NCI-H128 (cell line): ENCODE measurements around the gene ZWILCH.
"Not testable (repeated sequence)": the region's sequence is repeated elsewhere in the genome, so short reads cannot be mapped to it uniquely, and the experiment has no call there.

ENCODE experiments used
- DNase-seq: peaks from one replicate; lab custom pipeline; 2025; ENCODE audit not compliant: unreplicated experiment; lab: John Stamatoyannopoulos, UW

The ZWILCH gene

GRCh38 chr15:66486887-66487286 lies 18.2 kb upstream of the ZWILCH start:
- DNase-seq, result no peak

DNA sequence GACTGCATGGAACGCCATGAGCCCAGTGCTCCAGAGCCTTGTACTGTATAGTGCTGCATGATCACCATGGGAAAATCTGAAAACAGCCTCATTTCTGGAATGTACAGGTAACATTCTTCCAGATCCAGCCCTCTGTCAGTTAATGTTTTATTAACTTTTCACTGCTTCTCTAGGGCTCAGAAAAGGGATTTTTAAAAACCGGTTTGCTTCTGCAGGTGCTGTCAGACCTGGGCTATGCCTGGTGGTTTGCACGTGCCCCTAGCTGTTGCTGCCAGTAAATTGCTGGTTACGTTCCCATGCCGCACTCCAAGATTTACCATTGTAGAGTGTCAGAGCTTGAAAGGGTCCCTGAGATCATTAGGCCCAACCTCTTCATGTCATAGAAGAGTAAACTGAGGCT lies 16.6 kb upstream of the ZWILCH start:
- DNase-seq, result no peak

DNA sequence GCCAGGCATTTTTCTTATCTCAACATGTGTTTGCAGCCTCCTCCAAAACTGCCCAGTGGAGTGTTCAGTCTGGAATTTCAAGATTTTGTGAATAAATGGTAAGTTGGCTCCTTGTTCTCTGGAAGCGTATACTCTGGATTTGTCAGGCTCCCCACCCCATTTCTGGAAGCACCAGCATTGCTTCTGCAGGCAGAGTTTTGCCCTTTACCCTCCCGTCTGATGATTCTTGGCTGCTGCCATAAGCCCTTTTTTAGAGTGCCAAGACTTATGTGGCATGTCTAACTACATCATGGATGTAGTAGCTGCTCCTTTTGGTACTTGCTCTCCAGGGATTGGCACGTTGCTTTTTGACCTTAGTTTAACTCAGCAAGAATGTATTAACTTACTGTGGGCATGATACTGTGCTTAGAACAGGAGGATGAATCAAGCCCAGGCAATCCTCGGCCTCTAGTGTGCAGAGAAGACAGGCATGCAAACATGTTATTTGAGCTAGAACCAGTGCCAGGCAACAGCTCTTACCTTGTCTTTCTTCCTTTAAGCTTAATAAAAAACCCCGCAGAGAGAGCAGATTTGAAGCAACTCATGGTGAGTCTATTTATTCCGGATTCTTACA lies 15.8 kb upstream of the ZWILCH start:
- no peak for DNase-seq

- no peak for DNase-seq
These were observed 13.3 kb upstream of the ZWILCH start for GRCh38 chr15:66491846-66492245.

GRCh38 chr15:66494262-66494661 lies 10.9 kb upstream of the ZWILCH start:
- no peak for DNase-seq

- no peak for DNase-seq
These were observed 8.1 kb upstream of the ZWILCH start for GRCh38 chr15:66496951-66497501.

- peak; percentile 84 for DNase-seq
These were observed 7.3 kb upstream of the ZWILCH start, which contains the start of gene SNAPC5 for GRCh38 chr15:66497502-66498455. Gene SNAPC5, minus strand, starts transcription at chr15:66497762. Its CDS starts 31 bp downstream, at chr15:66497731.

- no peak for DNase-seq
These were observed 6.4 kb upstream of the ZWILCH start for GRCh38 chr15:66498501-66499386.

- DNase-seq, result not testable (repeated sequence)
These were observed 4.8 kb upstream of the ZWILCH start for GRCh38 chr15:66500346-66500745.

DNA sequence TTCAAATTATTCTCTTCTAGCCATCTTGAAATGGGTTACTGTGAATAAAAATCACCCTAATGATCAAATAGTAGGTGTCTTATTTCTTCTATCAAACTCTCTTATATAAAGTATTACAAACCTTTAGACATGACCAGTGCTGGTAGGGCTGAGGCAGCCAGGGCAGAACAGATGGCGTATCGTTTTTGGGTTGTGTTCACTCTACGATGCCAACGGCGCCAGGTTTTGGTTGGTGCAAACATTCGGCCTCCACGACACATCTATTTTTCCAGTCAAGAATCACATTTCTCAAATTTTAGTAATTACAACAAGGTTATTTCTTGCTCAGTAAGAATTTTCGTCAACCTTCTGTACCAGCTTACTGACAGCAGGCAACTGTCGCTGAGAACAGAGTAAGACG lies 2.6 kb upstream of the ZWILCH start:
- no peak for DNase-seq

DNA sequence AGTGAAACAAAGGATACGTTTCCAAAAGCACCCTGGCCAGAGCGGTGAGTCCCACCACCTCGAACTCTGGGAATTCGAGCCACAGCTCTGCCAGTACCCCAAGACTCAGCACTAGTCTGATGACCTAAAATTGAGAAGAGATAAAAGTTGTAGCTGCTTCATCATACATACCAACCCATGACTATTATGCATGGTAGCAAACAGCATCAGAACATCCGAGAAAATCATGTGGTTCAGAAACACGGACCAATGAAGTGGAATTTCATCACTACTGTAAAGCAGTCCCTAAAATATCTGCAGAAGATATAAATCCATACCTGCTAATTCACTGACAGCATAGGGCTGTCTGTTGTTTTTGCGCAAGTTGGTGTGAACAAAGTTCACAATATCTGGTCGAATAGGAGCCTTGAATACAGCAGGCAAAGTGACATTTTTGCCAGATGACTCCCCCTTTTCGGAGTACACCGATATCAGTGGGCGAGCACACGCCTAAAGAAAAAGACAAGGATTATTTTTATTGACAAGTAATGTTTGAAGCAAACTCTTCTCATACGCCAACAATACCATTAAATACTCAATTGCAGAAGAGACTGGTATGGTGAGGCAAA lies 2.0 kb upstream of the ZWILCH start:
- DNase-seq, result not testable (repeated sequence)

DNA sequence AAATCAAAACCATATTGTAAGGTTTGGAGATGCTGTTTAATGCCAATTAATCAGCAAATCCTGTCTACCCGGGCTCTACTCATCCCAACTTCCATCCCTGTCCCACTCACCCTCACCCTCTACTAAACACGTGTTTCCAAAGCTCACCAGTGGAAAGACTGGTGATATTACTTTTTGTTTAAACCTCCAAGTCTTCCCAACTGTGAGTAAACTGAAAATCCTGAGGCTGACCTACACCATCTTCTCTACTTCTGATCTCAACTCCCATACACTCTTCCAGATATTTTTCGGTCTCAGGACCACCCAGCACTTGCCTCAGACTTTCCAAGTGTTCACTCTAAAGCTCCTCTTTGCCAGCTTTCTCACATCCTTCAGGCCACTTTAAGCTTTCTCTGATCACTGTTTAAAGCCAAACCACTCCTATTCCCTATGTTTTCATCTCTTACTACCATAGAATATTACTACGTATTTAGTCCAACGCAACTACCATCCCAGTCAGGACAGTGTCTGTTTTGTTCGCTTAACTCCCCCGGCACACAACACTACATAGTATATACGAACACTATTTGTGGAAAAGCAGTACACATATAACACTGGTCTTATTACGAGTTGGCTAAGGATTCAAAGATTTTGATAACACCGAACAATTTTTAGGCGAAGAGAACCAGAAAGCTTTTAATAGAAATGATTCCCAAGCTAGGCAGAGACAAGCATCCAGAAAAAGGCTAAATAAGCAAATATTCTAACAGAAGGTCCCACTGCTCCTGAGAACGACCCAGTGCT lies 1.2 kb upstream of the ZWILCH start:
- DNase-seq, result no peak

- no peak for DNase-seq
These were observed 295 bp downstream of the ZWILCH start for GRCh38 chr15:66505430-66505811.

DNA sequence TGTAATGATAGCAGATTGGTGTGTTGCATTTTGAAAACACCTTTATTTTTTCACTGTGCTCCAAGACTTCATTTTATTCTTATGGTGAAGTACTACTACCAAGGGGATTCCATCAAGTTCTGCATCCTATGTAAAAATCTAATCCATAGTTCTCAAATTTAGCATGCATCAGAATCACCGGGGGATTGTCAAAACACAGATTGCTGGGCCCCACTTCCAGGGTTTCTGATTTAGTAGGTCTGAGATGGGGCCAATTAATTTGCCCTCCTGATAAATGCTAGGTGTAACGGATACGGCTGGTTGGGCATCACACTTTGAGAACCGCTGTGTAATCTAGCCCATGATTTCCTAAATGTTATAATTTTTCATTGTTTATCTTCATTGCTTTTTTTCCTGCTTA lies 692 bp downstream of the ZWILCH start:
- no peak for DNase-seq

DNA sequence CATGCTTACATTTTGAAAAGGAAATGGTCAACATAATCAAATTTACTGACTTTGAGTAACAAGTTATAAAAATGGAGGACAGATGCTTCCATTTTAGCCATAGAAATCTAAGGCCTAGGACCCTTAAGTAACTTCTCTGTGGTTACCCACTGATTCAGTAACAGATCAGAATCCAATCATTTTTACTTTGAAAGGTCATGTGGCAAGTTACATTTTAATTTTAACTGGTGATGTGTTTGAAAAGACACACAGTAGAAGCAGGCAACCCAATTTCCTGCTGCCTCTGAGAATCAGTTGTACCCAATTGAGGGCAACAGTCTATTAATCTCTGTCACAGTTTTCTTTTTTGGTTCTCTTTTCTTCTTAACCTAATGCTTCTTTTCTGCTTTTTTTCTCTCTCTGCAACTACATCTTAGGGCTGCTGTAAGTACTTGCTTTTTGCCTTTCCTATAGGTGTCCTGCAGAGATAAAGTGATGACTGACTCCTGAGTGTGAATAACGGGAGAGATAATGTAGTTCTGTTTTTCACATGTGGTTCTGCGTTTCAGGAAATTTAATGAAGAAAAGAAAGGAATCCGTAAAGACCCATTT lies 3.3 kb downstream of the ZWILCH start:
- no peak for DNase-seq

DNA sequence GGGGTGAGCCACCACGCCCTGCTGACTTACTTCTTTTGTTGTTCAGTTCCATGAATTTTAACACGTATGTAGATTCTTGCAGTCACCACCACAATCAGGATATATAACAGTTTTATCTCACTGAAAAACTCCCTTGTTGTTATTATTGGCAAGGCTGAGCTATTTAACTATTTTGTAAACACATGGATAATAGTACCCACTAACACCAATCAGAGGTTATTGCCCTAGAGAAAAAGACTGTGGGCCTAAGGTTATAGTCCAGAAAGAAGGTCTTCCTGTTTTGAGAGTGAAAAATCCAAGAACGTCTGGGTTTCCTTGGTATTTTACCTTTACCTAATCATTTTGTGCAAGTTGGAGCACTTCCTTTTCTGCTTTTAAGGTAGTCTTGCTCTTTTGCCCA lies 9.5 kb downstream of the ZWILCH start:
- no peak for DNase-seq

DNA sequence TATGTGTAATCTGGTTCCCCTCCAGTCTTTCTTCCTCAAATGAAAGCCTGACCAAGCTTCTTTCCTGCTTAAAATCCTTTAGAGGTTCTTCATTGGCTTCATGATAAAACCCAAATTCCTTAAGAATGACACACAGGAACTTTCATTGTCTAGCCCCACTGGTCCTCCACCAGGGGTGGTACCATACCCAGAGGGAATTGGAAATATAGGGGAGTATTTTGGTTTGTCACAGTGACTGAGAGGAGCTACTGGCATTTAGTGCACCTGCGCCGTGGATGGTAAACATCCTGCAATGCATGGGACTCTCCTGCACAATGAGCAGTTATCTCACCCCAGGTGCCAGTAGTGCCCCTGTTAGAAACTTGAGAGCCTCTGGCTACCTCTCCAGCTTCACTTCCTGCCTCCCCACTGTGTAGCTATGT lies 10.8 kb downstream of the ZWILCH start:
- no peak for DNase-seq

DNA sequence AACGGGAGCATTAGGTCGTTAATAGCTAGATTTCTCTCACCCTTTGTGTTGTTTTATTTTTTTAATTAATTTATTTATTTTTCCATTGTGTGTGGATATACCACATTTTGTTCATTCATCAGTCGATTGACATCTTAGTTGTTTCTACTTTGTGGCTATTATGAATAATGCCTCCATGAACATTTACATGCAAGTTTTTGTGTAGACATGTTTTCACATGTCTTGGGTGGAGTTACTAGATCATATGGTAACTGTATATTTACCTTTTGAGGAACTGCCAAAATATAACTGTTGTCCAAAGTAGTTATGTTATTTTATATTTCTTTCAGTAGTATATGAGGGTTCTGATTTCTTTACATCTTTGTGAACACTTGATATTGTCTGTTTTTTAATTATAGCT lies 18.8 kb downstream of the ZWILCH start:
- DNase-seq, result no peak

DNA sequence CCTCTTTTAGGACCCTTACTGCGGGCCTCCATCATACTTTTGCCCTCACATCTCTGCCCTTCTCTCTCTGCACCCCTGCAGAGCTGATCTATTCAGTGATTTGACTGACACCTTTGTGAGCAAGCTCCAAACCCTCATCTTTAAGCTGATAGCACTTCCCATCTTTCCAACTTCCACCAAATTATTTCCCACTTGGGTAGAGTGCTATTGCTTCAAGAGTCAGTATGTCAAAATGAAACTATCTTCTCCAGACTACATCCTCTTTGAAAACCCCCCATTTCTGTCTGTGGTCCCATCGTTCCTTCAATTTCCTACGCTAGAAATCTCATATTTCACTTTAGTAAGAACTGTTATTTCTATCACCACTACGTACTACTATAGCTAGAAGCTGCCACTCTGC lies 19.7 kb downstream of the ZWILCH start:
- DNase-seq, result no peak
